ENCODE results near the gene CLDN20.

GRCh38 chr6:155301867-155302266 is 38.1 kb downstream of the CLDN20 start:
- TF ChIP-seq CTCF (IDR thresholded peaks at IDR 0.05) = no peak
- TF ChIP-seq RFX5 (IDR thresholded peaks at IDR 0.05; ENCODE audit: low read length) = no peak
- TF ChIP-seq NRF1 (IDR thresholded peaks at IDR 0.05; ENCODE audit: low read depth, low read length) = no peak
- TF ChIP-seq EP300 (IDR thresholded peaks at IDR 0.05; ENCODE audit: borderline replicate concordance in 1 of 2, low read depth in 1 of 2, low read length in 1 of 2) = no peak
- TF ChIP-seq USF2 (IDR thresholded peaks at IDR 0.05; ENCODE audit: borderline replicate concordance, low read depth, low read length) = no peak
- no peak for TF ChIP-seq ZBTB33 (IDR thresholded peaks at IDR 0.05; ENCODE audit: borderline replicate concordance, low read depth)
- no peak for TF ChIP-seq JUND (IDR thresholded peaks at IDR 0.05)
- TF ChIP-seq SMC3 (IDR thresholded peaks at IDR 0.05; ENCODE audit: low read depth, low read length) = no peak
- TF ChIP-seq MAX (IDR thresholded peaks at IDR 0.05; ENCODE audit: low read depth) = no peak
- no peak for TF ChIP-seq REST (IDR thresholded peaks at IDR 0.05; ENCODE audit: low read depth, low read length)

All from SK-N-SH (cell line).